NCI-H2107 treated with DMSO at 0.1 percent for 48 hours (cell line): ENCODE measurements around the gene C3orf22.

Experiments
- DNase-seq: peaks from one replicate; lab custom pipeline; 2025; ENCODE audit not compliant: unreplicated experiment; lab: John Stamatoyannopoulos, UW

The C3orf22 gene

GRCh38 chr3:126528800-126529541 is 29.8 kb downstream of the C3orf22 start:
- no peak for DNase-seq

DNA sequence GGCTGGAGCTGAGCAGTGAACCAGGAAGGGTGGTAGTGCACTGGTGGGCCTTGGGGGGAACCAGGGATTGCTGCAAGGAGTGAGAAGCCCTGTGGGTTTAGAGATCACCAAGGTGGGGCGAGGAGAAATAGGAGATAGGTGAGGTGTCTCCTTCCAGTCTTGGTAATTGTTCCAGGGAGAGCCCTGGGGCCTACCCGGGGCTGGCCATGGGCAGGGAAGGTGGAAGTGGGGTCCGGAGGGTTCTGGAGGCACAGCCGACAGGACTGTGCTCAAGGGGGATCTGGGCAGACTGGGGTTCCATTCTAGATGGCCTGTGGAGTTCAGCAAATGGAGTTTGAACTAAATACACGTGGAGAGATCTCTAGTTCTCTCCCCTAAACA is 30.3 kb downstream of the C3orf22 start:
- no peak for DNase-seq

GRCh38 chr3:126527455-126528211 is 31.1 kb downstream of the C3orf22 start:
- no peak for DNase-seq

DNA sequence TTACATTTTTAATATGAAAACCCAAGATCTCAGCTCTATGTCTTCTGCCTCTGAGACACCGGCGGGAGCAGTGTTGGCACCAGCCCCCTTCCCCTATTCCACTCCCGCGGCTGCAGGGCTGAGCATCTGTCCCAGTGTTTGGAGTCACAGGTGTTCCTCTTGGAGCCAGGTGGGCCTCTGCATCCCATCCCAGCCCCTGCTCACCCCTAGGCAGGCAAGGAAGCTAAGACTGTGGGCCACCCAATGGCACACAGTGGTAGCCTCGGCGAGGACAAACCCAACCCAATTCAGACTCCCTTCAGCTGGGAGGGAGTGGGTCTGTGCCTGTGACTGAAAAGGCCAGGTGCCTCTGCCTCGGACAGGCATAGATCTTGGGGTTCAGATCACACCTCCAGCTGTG is 31.7 kb downstream of the C3orf22 start:
- DNase-seq = no peak

DNA sequence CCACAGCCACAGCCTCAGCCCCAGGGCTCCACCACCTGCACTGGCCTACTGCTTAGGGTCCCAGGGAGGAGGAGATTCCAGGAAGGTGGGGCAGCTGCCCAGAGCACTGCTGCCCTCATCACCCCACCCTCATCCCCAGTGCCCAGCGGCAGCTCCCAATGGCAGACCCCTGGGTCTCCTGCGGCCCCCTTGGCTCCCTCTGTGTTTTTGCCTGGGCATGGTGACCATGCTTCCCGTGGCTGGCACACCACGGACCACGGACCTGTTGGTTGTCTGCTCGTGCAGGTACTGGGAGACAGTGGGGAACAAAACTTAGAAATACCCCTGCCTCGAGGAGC is 32.1 kb downstream of the C3orf22 start:
- no peak for DNase-seq

DNA sequence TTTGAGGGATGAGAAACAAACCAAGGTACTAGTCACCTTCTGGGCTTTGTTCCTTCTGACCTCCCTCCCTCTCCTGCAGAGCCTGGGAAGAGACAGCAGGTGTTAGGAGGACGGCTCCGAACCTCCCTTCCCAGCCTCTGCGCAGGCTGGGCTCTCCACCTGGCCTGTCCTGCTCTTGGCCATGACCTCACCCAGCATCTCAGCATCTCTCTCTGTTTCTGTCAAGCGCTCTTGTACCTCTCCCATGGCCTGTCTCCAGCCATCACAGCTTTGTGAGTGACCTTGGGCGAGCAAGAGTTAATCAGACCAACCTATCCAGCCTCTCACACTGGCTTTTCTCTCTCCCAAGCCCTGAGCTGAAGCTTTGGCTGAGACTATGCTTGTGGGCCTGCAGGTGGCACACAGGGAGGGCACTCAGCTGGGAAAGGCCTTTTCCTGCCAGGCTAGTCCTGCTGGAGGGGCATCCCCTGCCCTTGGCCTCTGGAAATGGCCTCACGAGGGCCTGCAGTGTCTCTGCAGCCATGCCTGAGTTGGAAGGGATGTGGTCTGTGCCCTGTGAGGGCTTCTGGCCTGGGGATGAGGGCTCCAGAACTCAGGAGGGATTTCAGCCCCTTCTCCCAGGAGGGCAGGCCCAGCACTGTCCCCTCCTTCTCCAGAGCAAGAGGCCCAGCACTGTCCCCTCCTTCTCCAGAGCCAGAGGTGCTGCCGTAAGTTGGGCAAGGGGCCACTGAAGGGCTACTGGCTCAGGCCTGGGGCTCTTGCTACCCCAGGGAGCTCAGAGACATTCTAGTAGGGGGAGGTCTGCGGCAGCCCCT is 32.7 kb downstream of the C3orf22 start:
- DNase-seq = no peak

DNA sequence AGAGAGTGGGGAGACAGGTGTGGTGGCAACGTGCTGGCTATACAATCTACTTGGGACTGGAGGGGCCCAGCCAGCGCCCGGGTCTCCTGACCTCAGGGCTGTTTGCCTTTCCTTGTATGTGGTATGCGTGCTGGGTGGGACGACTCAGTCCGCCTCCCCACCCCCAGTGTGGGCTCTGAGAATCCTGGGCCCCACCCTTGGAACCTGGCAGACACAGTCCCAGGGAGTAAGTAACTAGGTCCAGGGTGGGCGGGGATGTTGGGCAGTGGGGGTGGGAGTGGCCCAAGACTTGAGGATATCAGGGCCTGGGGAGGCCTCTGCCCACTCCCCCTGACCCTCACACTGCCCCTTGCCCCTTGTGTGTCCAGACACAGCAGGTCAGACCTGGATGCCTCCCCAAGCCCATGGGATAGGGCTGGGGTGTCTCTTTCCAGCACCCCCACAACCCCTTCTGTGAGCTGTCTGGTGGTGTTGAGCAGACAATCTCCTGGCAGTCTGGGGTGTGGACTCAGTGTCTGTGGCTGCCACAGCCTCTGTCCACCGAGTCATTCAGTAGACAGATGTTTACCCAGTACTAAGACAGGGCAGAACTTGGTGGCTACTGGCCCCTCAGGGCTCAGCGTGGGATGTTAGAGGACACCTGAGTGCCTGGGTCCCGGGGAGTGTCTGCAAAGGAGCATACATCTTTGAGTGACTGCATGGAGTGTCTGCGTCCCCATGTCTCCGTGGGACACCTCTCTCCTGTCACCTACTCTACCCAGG is 33.5 kb downstream of the C3orf22 start:
- DNase-seq = no peak

GRCh38 chr3:126524429-126524988 is 34.2 kb downstream of the C3orf22 start:
- DNase-seq = no peak

- DNase-seq = no peak
These were observed 34.8 kb downstream of the C3orf22 start, which contains the start of gene CHST13 for GRCh38 chr3:126523745-126524428. Gene CHST13, plus strand, starts transcription at chr3:126524155. Its CDS starts 178 bp downstream, at chr3:126524333.

DNA sequence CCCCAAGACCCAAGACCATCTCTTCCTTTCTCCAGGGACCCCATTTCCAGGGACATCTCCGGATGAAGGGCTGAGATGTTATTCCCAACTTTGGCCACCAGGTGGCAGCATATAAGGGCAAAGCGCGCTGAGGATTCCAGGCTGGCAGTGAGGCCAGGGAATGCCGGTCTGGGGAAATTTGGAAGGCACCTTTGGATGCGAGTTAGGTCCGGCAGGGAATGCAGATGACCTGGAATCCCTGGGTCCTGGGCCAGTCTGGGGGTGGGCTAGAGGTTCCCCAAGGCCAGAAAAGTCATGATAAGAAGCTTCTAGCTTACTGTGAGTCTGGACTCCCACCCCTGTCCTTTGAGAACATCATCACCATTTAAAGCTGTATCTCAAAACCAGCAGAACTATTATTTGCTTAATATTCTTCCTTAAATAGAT is 36.4 kb downstream of the C3orf22 start:
- no peak for DNase-seq

DNA sequence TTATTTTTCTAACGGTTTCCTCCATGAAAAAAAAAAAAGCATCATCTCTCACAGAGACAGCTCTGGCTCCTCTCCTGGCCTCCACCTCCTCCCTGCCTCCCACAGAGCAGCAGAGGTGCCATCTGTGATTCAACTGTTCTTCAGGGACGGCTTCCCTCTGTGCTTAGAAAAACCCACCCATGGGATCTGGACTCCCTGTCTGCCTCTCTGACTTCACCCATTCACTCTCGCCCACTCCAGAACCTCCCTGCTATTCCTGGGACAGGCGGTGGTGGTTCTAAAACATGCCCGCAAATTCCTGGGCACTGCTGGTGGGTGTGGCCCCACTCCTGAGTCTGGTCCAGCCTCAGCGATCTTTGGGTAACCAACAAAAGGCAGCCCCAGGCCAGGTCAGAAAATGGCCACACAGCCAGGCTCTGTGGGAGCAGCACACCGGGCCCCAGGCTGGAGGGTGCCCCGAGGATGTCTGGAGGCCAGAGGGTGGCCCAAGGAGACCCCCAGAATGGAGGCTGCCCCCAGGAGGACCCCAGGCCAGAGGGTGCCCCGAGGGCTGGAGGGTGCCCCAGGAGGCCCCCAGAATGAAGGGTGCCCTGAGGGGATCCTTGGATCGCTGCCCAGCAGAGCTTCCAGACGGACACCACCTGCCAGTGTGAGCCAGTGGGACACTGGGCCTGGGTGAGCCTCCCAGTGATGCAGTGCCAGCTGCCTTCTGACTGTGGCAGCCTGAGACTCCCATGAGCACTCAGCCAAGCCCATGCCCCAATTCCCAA is 37.4 kb downstream of the C3orf22 start:
- DNase-seq = no peak

DNA sequence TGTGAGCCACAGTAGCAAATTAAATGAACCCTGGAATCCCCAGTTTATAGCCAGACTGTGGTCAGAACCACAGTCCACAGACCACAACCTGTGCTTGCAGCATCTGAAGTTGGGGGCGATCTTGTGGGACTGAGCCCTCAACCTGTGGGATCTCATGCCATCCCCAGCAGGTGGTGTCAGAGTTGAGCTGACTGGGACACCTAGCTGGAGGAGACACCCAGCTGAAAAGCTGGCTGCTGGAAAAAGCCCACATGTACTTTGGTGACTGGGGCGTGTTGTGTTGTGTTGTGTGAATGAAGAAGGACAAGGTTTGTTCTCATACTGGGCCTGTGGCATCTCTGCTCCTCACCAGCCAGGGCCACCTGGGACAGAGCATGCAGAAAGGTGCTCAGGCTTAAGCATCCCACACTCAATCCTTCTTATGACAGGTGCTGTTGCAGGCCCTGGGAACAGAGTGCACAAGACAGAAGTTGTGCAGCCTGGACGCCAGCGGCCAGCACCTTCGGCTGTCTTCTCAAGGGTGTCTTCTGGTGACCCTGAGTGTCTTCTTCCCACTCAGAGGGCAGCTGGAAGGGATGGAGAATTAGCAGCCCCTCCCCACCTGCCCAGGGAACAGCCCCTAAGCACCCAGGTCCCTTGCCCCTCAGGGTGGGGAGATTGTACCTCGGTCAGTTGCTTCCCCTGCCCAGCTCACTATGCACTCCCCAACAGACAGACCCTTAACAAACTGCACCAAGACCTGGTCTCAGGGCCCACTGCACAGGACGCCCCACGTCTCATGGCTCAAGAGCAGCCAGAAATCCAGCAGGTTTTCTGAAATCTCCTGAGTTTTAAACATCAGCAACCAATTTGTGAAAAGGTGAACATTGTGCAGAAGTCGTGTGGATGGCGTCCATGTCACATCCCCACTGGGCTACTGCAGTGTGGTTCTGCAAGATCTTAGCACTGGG is 39.0 kb downstream of the C3orf22 start:
- DNase-seq = no peak

DNA sequence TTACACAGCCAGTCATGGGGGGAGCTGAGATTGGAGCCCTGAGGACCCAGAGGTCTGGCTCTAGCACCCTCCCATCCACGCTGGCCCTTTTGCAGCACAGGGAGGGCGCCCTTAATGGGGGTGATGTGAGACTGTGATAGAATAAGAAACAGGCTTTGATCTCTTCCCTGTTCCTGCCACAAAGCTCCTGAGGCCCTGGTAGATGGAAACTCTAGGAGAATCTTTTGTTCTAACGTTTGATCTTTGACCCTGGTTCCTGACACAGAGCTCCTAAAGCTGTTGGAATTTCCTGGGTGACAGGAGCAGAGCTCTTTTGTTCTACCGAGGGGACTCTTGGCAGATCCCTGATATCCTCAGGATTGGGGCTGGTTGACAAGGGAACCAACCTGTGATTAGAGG is 40.0 kb downstream of the C3orf22 start:
- DNase-seq = no peak

- DNase-seq = no peak
These were observed 40.5 kb downstream of the C3orf22 start for GRCh38 chr3:126517986-126518778.

- DNase-seq = no peak
These were observed 41.3 kb downstream of the C3orf22 start, which contains the start of gene UROC1 for GRCh38 chr3:126517291-126517951. Gene UROC1, minus strand, starts transcription at chr3:126517773. Its CDS starts 54 bp downstream, at chr3:126517719.

GRCh38 chr3:126516936-126517290 is 41.8 kb downstream of the C3orf22 start:
- DNase-seq = no peak
